Pulmonary artery endothelial cell (primary cell): ENCODE results near the gene PPIE. TPM values are rescaled to one million over a fixed set of nuclear protein-coding genes. Genes with fewer than 3 reads are reported as not detected.

Experiments
- DNase-seq: peaks from one replicate; pipeline ENCODE4 v3.0.0-alpha.2; 2011; ENCODE audit warnings: low read depth, low spot score
- total RNA-seq: library from RNA; depleted of rRNA; stranded (reverse); fragments of >200 nt; gene quantifications from 2 replicates; pipeline ENCODE4 v1.2.3, GENCODE V29; 2014

PPIE gene
- total RNA-seq, 1 donor from 2014 or later, result 51.4 TPM

GRCh38 chr1:39802496-39803260 lies 64.0 kb downstream of the PPIE start:
- no peak for DNase-seq

GRCh38 chr1:39805385-39805784 lies 66.7 kb downstream of the PPIE start:
- DNase-seq, result no peak

GRCh38 chr1:39808784-39809517 lies 70.3 kb downstream of the PPIE start:
- no peak for DNase-seq

GRCh38 chr1:39812913-39813312 lies 74.2 kb downstream of the PPIE start:
- DNase-seq, result no peak

Other genes starting within 250 kb of the PPIE start
- 0.07 and 0.13 TPM in 2 replicates for gene BMP8A, start 247.2 kb upstream of the PPIE start, total RNA-seq
- 194 and 272 TPM in 2 replicates for gene PABPC4, start 162.1 kb upstream of the PPIE start, total RNA-seq
- gene HEYL, start 99.2 kb upstream of the PPIE start, total RNA-seq, result not detected in 2 replicates
- gene NT5C1A, start 66.8 kb upstream of the PPIE start, total RNA-seq, result not detected in 2 replicates
- gene HPCAL4, start 47.4 kb upstream of the PPIE start, total RNA-seq, result not detected in 2 replicates
- gene OXCT2, start 32.5 kb downstream of the PPIE start, total RNA-seq, result 1.4 and 8.6 TPM in 2 replicates
- gene BMP8B, start 50.0 kb downstream of the PPIE start, total RNA-seq, result 0.07 and 0.21 TPM in 2 replicates
- gene TRIT1, start 144.6 kb downstream of the PPIE start, total RNA-seq, result 25.7 and 30.5 TPM in 2 replicates
- gene MYCL, start 163.0 kb downstream of the PPIE start, total RNA-seq, result 1.3 and 3.1 TPM in 2 replicates
- 2.7 and 2.9 TPM in 2 replicates for gene MFSD2A, start 216.3 kb downstream of the PPIE start, total RNA-seq